SH-SY5Y (cell line): ENCODE results near the gene TMEM132C.

ENCODE experiments used
- GATA2 ChIP-seq: IDR thresholded peaks from 2 replicates; pipeline ENCODE4 v1.6.1; 2011; ENCODE audit warnings: mild to moderate bottlenecking, low read depth, low read length
- GATA3 ChIP-seq: IDR thresholded peaks from 2 replicates; pipeline ENCODE4 v1.6.1; 2011; ENCODE audit warnings: low read depth, mild to moderate bottlenecking, low read length, moderate library complexity

- TF ChIP-seq GATA2, result no peak
- TF ChIP-seq GATA3, result no peak
Observed at GRCh38 chr12:128687851-128688250, 420.9 kb downstream of the TMEM132C start.
